TTC549 (cell line): ENCODE measurements around the gene SYNGR2.

Experiments used
- FAIRE-seq: peaks from 2 replicates; lab custom pipeline; 2012; peaks lifted over from hg19 to GRCh38; lab: Jason Lieb, UNC

Gene SYNGR2

GRCh38 chr17:78168242-78168902 is at the start of gene SYNGR2:
Gene SYNGR2, plus strand, starts transcription at chr17:78168581. Its CDS starts 36 bp downstream, at chr17:78168617.
- FAIRE-seq: no peak

- no peak for FAIRE-seq
These were observed 49.6 kb upstream of the SYNGR2 start for GRCh38 chr17:78118801-78119241.

GRCh38 chr17:78120537-78120936 is 47.8 kb upstream of the SYNGR2 start:
- FAIRE-seq: no peak

GRCh38 chr17:78120971-78121800 is 47.2 kb upstream of the SYNGR2 start:
- no peak for FAIRE-seq

GRCh38 chr17:78121801-78122215 is 46.6 kb upstream of the SYNGR2 start:
- FAIRE-seq: no peak

GRCh38 chr17:78122216-78122930 is 46.0 kb upstream of the SYNGR2 start:
- no peak for FAIRE-seq

- no peak for FAIRE-seq
These were observed 45.5 kb upstream of the SYNGR2 start for GRCh38 chr17:78122931-78123249.

- FAIRE-seq: no peak
These were observed 45.0 kb upstream of the SYNGR2 start for GRCh38 chr17:78123258-78123929.

- FAIRE-seq: no peak
These were observed 44.1 kb upstream of the SYNGR2 start for GRCh38 chr17:78124081-78124835.

GRCh38 chr17:78124836-78125137 is 43.6 kb upstream of the SYNGR2 start:
- no peak for FAIRE-seq

- no peak for FAIRE-seq
These were observed 43.1 kb upstream of the SYNGR2 start for GRCh38 chr17:78125138-78125913.

GRCh38 chr17:78125976-78126894 is 42.1 kb upstream of the SYNGR2 start:
- FAIRE-seq: no peak

GRCh38 chr17:78126895-78127238 is 41.5 kb upstream of the SYNGR2 start:
- FAIRE-seq: no peak

- FAIRE-seq: no peak
These were observed 41.0 kb upstream of the SYNGR2 start for GRCh38 chr17:78127239-78127887.

- FAIRE-seq: no peak
These were observed 40.4 kb upstream of the SYNGR2 start for GRCh38 chr17:78127888-78128550.

GRCh38 chr17:78128551-78129350 is 39.6 kb upstream of the SYNGR2 start, which contains the start of gene TMC6:
Gene TMC6, minus strand, starts transcription at chr17:78128755. Its CDS starts 1,923 bp downstream, at chr17:78126832.
- no peak for FAIRE-seq

- no peak for FAIRE-seq
These were observed 38.9 kb upstream of the SYNGR2 start for GRCh38 chr17:78129351-78130089.
